Activated naive CD4-positive, alpha-beta T cell treated with anti-CD3 and anti-CD28 coated beads for 36 hours (primary cell): ENCODE data around the gene INHBA. TPM values are rescaled to one million over a fixed set of nuclear protein-coding genes. Genes with fewer than 3 reads are reported as not detected.

Experiments used
- CTCF ChIA-PET: fragments of 350-600 bp; sonication (Branson Sonifier 250); formaldehyde crosslinking; loops from one replicate; lab custom pipeline; 2021; ENCODE audit warnings: antibody characterized with exemption; lab: Charles Lee
- DNase-seq: peaks from one replicate; pipeline ENCODE4 v3.0.0-alpha.2; 2020
- H3K27ac Mint-ChIP-seq: one replicate; pipeline ENCODE4 v1.8.0; 2021; ENCODE audit warnings: mild to moderate bottlenecking, mixed read lengths
- H3K27me3 Mint-ChIP-seq: one replicate; pipeline ENCODE4 v1.8.0; 2021; ENCODE audit warnings: low read depth, mixed read lengths
- H3K36me3 Mint-ChIP-seq: one replicate; pipeline ENCODE4 v1.8.0; 2021; ENCODE audit warnings: low read depth, mixed read lengths
- H3K4me1 Mint-ChIP-seq: one replicate; pipeline ENCODE4 v1.8.0; 2021; ENCODE audit warnings: low read depth, mixed read lengths
- H3K4me3 Mint-ChIP-seq: one replicate; pipeline ENCODE4 v1.8.0; 2021; ENCODE audit warnings: mild to moderate bottlenecking, moderate library complexity, mixed read lengths
- H3K9me3 Mint-ChIP-seq: one replicate; pipeline ENCODE4 v1.8.0; 2021; ENCODE audit warnings: mixed read lengths
- intact Hi-C: fragments of 100-400 bp; cut with micrococcal nuclease; formaldehyde crosslinking; loops from one replicate; pipeline ENCODE4 v1.15.1; 2023
- total RNA-seq, 2 experiments: library from RNA; stranded (reverse); gene quantifications; one replicate each; pipeline ENCODE4 v1.2.3, GENCODE V29; 2021

The INHBA gene
- total RNA-seq, 2 experiments from 2014 or later = not detected

DNA sequence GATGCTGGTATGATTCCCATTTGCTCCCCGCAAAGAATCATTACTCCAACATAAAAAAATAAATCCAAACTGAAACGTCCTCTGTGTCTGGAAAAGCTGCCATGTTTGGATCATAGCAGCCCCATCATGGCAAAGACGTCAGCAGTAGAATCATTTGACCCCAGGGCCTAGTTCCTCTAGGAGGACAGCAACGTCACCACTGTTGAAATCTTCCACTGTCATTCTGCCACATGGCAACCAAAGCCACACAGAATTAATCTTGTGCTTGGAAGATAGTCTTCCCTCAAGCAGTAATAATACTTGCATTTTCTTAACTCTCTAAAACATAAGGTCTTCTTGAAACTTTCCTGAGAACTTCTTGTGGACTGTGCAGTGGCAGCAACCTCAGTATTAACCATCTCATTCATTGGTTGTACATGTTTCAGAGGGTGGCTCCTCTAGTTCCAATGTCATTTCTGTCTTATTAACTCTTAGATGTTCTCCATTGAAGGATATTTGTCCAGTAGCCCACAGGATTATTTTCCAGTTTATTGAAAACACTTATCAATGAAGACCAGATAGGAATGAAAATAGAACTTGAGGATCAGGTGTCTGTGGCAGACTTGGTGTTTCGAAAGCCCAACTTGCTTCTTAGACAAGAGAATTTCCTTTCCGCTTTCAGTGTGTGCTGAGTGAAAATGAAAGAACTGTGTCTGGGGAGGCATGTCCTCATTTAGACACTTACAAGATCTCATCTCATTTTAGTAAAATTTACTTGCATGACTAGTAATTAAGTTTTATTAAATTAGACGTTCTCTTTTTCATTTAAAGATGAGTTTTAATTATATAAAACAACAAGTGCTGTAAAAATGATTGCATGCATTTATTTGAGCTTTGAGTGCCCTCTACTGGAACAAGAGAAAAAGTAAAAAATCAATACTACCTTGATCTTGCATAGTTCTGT lies 28.9 kb upstream of the INHBA start:
- no peaks in the 10 kb centered on the region for H3K36me3 Mint-ChIP-seq
- CTCF ChIA-PET = interaction anchor here (0.7 kb wide), 1 partner anchor 115 kb away, joined by 3 read pairs; no protein-coding TSS in a partner anchor
- intact Hi-C loops = no loop called here
- H3K4me3 Mint-ChIP-seq = no peak overlapping the region
- peaks cover 15% of the 10 kb centered on the region for H3K4me1 Mint-ChIP-seq
- H3K27ac Mint-ChIP-seq = no peak overlapping the region
- DNase-seq = no peak
- H3K27me3 Mint-ChIP-seq = peaks cover 21% of the 10 kb centered on the region
- H3K9me3 Mint-ChIP-seq = peaks cover 1% of the 10 kb centered on the region

DNA sequence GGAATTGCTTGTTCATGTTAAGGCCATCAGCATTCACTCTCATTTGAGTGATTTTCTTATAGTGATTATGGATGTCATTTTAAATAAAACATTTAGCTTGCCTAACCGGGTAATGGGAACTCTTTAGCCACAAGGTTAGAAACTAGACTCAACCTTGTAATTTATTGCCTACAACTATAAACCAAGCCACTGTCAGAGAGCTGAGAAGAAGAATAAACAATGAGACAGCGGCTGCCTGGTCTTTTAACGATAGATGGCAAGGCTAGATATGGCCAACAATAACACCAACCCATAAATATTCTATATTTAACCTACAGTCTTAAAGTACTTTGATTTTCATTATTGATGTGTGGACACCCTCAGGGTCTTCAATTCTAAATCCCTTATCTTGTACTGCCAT lies 27.8 kb upstream of the INHBA start:
- no peak for DNase-seq
- Mint-ChIP-seq H3K4me1 (peaks cover 15% of the 10 kb centered on the region), H3K36me3 (no peaks in the 10 kb centered on the region), H3K4me3 (no peak overlapping the region), H3K27me3 (peaks cover 17% of the 10 kb centered on the region), H3K9me3 (peaks cover 1% of the 10 kb centered on the region), H3K27ac (no peak overlapping the region)
- intact Hi-C loops = no loop called here
- CTCF ChIA-PET = no interaction called here

DNA sequence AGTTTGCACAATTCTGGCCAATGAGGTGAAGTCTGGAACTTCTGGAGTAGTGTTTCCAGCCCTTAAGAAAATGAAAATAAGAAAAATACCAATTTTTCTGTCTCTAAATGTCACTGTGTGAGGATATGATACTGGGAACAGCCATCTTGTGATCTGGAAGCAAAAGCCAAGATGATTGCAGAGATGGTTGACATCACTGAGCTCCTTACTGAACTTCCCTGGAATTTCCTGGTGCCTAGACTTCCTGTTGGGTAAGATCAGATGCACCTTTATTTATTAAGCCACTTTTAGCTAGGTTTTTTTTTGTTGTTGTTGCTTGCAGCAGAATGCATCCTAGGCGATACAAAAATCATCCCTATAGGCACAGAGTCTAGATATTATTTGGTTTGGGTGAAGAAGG lies 27.3 kb upstream of the INHBA start:
- no peak overlapping the region for H3K4me3 Mint-ChIP-seq
- CTCF ChIA-PET = interaction anchor here (0.6 kb wide), 1 partner anchor 1206 kb away, joined by 4 read pairs; no protein-coding TSS in a partner anchor
- intact Hi-C loops = no loop called here
- no peak overlapping the region for H3K27ac Mint-ChIP-seq
- H3K9me3 Mint-ChIP-seq = peaks cover 1% of the 10 kb centered on the region
- no peaks in the 10 kb centered on the region for H3K36me3 Mint-ChIP-seq
- H3K27me3 Mint-ChIP-seq = peaks cover 13% of the 10 kb centered on the region
- DNase-seq = no peak
- peaks cover 15% of the 10 kb centered on the region for H3K4me1 Mint-ChIP-seq

GRCh38 chr7:41729059-41729458 lies 26.2 kb upstream of the INHBA start:
- Mint-ChIP-seq H3K27me3 (peaks cover 19% of the 10 kb centered on the region), H3K9me3 (peaks cover 1% of the 10 kb centered on the region), H3K4me3 (no peak overlapping the region), H3K27ac (no peak overlapping the region), H3K4me1 (peaks cover 15% of the 10 kb centered on the region), H3K36me3 (no peaks in the 10 kb centered on the region)
- intact Hi-C loops = no loop called here
- DNase-seq = no peak
- CTCF ChIA-PET = no interaction called here

DNA sequence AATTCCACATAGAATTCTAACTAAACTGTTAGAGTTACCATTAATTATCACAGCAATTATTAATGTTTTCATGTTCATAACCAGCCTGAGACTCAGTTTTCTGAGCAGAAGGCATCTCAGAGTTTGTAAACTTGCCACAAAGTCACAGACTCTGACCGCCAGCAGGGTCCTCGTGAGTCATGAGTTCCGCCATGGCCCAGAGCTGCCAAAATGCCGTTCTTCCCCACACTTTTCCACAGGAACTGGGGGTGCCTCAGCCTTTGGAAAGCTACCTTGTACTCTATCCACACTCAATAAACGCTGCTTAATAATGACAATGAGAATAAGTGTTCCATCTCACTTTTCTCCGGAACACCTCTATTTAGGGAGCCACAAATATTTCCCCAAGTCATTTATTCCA lies 22.1 kb upstream of the INHBA start:
- CTCF ChIA-PET = no interaction called here
- Mint-ChIP-seq H3K27ac (no peak overlapping the region), H3K4me3 (no peak overlapping the region), H3K4me1 (no peaks in the 10 kb centered on the region), H3K27me3 (peaks cover 25% of the 10 kb centered on the region), H3K9me3 (peaks cover 1% of the 10 kb centered on the region), H3K36me3 (no peaks in the 10 kb centered on the region)
- DNase-seq = no peak
- intact Hi-C loops = no loop called here

- no peaks in the 10 kb centered on the region for H3K9me3 Mint-ChIP-seq
- CTCF ChIA-PET = interaction anchor here (0.7 kb wide), 1 partner anchor 16 kb away, joined by 3 read pairs; no protein-coding TSS in a partner anchor
- H3K27ac Mint-ChIP-seq = no peak overlapping the region
- DNase-seq = no peak
- no peak overlapping the region for H3K4me3 Mint-ChIP-seq
- peaks cover 19% of the 10 kb centered on the region for H3K27me3 Mint-ChIP-seq
- H3K36me3 Mint-ChIP-seq = no peaks in the 10 kb centered on the region
- intact Hi-C loops = no loop called here
- no peaks in the 10 kb centered on the region for H3K4me1 Mint-ChIP-seq
Observed at GRCh38 chr7:41720886-41721285, 18.0 kb upstream of the INHBA start.

- H3K9me3 Mint-ChIP-seq = no peaks in the 10 kb centered on the region
Observed at GRCh38 chr7:41720046-41720445, 17.2 kb upstream of the INHBA start.

GRCh38 chr7:41716691-41717090 lies 13.8 kb upstream of the INHBA start:
- peaks cover 4% of the 10 kb centered on the region for H3K27me3 Mint-ChIP-seq
- CTCF ChIA-PET = interaction anchor here (0.7 to 4.3 kb wide), 4 partner anchors 12 to 751 kb away, joined by 3 to 21 read pairs (median 4); partner anchors contain the start of gene INHBA
- no peaks in the 10 kb centered on the region for H3K36me3 Mint-ChIP-seq
- H3K27ac Mint-ChIP-seq = no peak overlapping the region
- intact Hi-C loops = no loop called here
- no peak for DNase-seq
- no peaks in the 10 kb centered on the region for H3K4me1 Mint-ChIP-seq
- H3K4me3 Mint-ChIP-seq = no peak overlapping the region
- H3K9me3 Mint-ChIP-seq = no peaks in the 10 kb centered on the region

More at GRCh38 chr7:41720046-41720445, 17.2 kb upstream of the INHBA start:
- H3K4me3 Mint-ChIP-seq = no peak overlapping the region
- H3K36me3 Mint-ChIP-seq = no peaks in the 10 kb centered on the region
- intact Hi-C loops = no loop called here
- no peak overlapping the region for H3K27ac Mint-ChIP-seq
- H3K27me3 Mint-ChIP-seq = peaks cover 20% of the 10 kb centered on the region
- no peaks in the 10 kb centered on the region for H3K4me1 Mint-ChIP-seq
- CTCF ChIA-PET = no interaction called here
- no peak for DNase-seq

DNA sequence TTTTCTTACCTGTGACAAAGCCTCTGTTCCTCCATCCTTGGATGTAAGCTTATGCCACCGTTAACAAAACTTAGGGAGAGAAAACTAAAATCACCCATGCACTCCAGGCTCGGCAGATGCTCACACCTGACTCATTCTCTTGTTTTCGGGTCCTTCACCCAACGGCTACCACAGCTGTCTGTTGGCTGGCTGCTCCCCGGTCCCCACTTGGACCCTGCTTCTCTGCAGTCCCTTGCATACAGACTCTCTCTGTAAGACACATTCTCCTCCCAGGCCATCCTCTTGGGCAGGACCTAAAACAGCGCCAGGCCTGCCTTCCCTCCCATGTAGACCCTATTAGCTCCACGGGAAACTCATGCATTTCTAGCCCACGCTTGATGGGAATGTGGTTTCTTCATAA lies 12.1 kb upstream of the INHBA start:
- H3K27me3 Mint-ChIP-seq = peaks cover 4% of the 10 kb centered on the region
- H3K36me3 Mint-ChIP-seq = no peaks in the 10 kb centered on the region
- no peak overlapping the region for H3K27ac Mint-ChIP-seq
- H3K9me3 Mint-ChIP-seq = no peaks in the 10 kb centered on the region
- intact Hi-C loops = loop anchor here (5.0 kb wide), 1 partner anchor 1388 kb away; no protein-coding TSS in a partner anchor
- DNase-seq = no peak
- CTCF ChIA-PET = interaction anchor here (4.3 kb wide), 1 partner anchor 11 kb away, joined by 21 read pairs; the partner anchor contains the start of gene INHBA
- H3K4me3 Mint-ChIP-seq = no peak overlapping the region
- H3K4me1 Mint-ChIP-seq = no peaks in the 10 kb centered on the region

- intact Hi-C loops = loop anchor here (5.0 kb wide), 1 partner anchor 1384 kb away; no protein-coding TSS in a partner anchor
- Mint-ChIP-seq H3K27ac (no peak overlapping the region), H3K9me3 (no peaks in the 10 kb centered on the region), H3K4me1 (peaks cover 3% of the 10 kb centered on the region), H3K4me3 (no peak overlapping the region), H3K36me3 (no peaks in the 10 kb centered on the region), H3K27me3 (peaks cover 32% of the 10 kb centered on the region)
- CTCF ChIA-PET = no interaction called here
- DNase-seq = peak; percentile 19
Observed at GRCh38 chr7:41711283-41712064, 8.6 kb upstream of the INHBA start.

DNA sequence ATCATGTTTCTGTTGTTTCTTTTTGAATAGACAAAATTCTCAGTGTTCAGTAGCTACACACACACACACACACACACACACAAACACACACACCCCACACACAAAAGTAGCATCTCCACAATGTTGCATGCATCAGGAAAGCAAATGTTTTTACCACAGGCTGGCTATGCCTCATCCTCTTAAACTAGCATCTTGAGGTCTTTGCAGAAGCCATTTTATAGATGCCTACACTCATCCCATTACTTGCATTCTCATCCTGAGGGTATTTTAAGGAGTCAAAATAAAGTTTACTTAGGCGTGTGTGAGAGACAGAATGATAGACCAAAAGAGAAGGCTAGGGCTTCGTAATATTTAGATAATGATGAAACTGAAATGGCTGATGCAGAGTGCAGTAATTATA lies 7.9 kb upstream of the INHBA start:
- Mint-ChIP-seq H3K27me3 (peaks cover 37% of the 10 kb centered on the region), H3K4me1 (peaks cover 8% of the 10 kb centered on the region), H3K4me3 (no peak overlapping the region), H3K9me3 (no peaks in the 10 kb centered on the region), H3K27ac (no peak overlapping the region), H3K36me3 (no peaks in the 10 kb centered on the region)
- no peak for DNase-seq
- intact Hi-C loops = loop anchor here (5.0 kb wide), 1 partner anchor 1384 kb away; no protein-coding TSS in a partner anchor
- CTCF ChIA-PET = no interaction called here

GRCh38 chr7:41709621-41710020 lies 6.7 kb upstream of the INHBA start:
- no peak for DNase-seq
- no peaks in the 10 kb centered on the region for H3K9me3 Mint-ChIP-seq
- no peak overlapping the region for H3K4me3 Mint-ChIP-seq
- CTCF ChIA-PET = interaction anchor here (1.2 kb wide), 1 partner anchor 13 kb away, joined by 4 read pairs; no protein-coding TSS in a partner anchor
- intact Hi-C loops = loop anchor here (5.0 to 10.0 kb wide), 2 partner anchors 1005 to 1382 kb away; no protein-coding TSS in a partner anchor
- peaks cover 17% of the 10 kb centered on the region for H3K4me1 Mint-ChIP-seq
- H3K27me3 Mint-ChIP-seq = peaks cover 41% of the 10 kb centered on the region
- H3K36me3 Mint-ChIP-seq = no peaks in the 10 kb centered on the region
- H3K27ac Mint-ChIP-seq = no peak overlapping the region
